HG03025 (cell line): ENCODE data around the gene RASL10B.

Source experiments
- ATAC-seq: cut with Tn5 transposase; IDR thresholded peaks from one replicate; pipeline ENCODE4 v1.9.1; 2021; ENCODE audit warnings: mild to moderate bottlenecking, moderate library complexity; ENCODE audit not compliant: unreplicated experiment, low FRiP score

The RASL10B gene

DNA sequence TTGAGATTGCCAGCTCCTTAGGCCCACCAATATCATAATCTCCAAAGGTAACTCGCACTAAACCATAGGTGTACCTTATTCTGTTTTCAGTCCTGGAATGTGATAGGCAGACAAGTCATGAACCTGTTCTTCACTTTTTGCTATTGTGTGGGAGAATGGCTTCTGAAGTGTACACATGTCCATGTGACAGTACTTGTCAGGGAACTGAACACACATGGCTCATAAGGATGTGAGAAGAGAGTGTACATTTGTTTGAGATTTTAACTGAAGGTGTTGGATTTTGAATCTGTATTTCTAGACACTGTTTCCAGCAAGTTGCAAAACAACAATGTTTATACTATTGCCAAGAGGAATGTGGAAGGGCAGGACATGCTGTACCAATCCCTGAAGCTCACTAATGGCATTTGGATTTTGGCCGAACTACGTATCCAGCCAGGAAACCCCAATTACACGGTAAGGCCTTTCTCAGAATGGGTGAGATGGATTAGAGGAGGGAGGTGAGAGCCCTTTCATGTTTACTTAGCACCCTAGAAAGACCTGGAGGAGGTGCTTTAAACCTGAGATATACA, 14.5 kb upstream of the RASL10B start:
- no peak for ATAC-seq

DNA sequence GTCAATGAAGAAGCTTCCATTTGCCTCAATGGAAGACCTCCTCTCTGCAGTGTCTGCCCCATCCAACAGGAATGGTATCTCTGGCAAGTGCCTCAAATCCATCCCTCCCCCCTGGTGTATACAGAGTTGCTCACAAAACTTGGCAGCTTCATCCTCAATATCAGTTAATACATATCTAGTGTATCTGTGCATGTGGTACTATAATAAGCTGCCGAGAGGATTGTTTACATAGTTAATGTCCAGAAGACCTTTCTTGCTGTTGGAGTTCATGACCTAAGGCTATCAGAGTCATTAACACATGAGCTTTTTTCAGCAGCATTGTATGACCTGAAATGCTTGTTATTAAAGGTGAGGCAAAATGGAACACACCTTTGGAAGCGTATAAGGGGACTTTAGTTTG, 14.0 kb upstream of the RASL10B start:
- no peak for ATAC-seq

DNA sequence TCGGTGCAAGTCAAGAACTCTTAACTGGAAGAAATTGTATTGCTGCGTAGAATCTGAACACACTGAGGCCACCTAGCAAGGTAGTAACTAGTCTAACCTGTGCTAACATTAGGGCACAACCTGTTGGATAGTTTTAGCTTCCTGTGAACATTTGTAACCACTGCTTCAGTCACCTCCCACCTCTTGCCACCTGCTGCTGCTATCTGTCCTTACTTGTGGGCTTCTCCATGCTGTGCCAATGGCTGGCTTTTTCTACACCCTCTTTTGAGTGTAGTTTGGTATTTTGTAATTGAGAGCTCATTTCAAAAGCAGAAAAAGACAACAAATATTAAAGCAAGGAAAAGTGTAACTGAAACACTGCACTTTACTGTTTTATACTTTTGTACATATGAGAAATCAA, 7.7 kb upstream of the RASL10B start:
- no peak for ATAC-seq

DNA sequence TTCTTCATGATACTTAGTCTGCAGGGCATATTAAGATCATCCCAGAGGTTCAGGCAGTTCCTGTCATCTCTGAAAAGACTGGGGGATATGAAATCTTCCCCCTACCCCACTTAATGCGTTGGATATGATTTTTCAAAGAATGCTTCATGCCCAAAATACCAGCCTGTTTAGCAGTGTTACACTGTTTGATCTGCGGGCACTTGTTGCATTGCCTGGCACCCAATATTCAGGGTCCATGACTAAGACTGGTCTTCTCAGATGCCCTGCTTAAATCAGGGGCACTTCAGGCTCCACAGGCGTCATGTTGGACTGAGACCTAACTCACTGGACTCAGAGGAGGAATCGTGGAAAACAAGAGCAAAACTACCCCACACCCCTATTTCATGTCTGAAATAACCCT, 6.4 kb upstream of the RASL10B start:
- ATAC-seq, result no peak

DNA sequence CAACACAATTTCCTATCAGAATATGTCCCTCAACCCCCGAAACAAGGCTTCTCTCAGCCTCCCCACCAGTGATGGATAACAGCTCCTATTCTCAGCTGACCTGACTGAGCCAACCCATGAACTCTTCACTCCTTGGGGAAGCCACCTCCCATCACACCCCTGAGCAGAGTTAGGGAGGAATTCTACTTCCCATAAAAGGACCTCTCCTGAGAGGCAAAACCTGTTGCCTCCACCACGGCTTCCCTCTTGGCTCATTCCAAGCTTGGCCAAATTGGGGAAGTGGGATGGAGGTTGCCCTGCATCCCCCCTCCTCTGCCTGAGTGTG, 5.7 kb upstream of the RASL10B start:
- no peak for ATAC-seq

DNA sequence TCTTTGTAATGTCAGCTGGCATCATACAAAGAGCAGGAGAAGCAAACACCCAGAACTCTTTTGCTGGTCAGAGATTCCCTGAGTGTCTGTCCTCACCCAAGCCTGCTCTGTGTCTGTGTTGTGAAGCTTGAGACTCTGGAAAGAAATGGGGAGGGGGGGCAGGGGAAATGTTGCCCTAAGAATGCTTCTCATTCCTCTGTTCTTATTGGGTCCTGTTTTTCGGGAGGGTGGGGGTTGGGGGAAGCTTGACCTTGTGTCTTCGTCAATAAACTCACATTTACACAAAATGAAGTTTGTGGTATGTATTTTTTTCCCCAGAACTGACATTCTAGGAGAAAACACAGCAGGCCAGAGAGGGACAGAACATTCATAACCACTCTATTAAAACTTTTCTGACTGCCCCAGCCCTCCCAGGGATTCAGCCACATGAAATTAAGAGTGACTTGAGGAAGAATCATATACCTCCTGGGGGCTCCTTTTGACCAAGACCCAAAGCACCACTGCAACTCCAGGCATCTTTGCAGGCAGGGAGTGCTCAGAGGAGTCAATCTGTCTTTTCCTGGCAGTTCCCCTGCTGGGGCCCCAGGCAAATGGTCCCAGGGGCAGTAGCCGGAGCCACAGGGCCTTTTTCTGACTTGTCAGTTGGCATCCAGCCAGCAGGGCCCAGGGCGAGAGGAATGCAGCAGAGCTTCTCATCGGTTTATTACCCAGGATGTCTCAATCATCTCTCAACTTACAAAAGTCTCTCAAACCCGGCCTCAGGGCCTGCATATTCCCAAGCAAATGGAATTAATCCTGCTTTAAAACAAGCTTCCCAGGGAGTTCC, 5.1 kb upstream of the RASL10B start:
- no peak for ATAC-seq

DNA sequence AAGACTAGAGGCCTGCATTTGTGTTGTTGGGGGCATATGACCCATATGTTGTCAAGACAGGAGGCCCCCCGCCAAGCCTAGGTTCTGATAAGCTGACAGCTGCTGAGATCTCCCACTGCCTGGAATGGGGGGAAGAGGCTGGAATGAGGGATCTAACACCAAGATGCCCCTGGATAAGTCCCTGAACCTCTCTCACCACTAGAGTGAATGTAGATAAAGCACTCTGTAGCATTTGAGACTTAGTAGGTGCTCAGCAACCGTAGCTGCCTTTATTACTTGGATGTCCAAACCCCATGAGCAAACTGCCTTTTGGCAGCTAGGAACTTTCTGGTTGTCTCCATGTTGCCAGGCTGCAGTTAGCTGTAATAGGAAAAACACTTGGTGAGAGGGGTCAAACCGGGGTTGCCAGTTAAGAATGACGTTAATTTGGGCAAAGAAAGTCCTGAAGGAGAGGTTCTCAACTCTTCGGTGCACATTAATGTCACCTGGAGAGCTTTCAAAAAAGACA, 4.4 kb upstream of the RASL10B start:
- no peak for ATAC-seq

DNA sequence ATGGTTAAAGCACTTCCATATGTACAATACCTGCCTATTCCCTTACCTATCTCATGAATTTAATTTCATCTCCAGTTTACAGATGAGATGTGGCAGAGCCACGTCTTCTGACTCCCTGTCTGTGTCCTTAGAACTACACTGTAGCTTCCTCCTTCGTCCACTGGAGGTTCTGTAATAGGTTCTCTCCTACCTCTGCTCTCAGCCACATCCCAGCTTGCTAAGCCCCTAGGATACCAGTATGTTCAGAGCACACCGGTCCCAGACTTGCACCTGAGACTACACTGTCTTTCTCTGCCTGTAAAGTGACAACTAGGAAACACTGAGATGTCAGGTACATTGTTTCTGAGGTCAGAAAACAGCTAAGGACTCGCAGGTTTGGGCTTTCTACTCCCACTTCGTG, 3.8 kb upstream of the RASL10B start:
- ATAC-seq, result no peak

DNA sequence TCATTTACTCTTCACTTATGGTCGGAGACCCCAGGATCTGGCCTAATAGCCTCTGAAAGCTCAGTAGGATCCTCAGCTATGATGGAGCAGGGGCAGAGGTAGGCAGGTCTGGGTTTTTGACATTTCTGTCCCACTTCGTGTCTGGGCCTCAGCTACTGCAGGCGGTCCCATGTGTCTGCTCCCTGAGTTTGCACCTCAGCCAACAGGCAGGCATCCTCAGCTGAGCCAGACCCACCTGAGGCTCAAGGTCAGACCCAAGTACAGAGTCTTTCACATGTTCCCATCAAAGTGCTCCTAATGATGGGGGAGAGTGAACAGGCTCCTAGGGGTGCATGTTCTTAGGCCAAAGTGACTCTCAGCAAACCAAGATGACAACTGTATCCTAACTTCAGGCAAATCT, 2.9 kb upstream of the RASL10B start:
- ATAC-seq, result no peak

DNA sequence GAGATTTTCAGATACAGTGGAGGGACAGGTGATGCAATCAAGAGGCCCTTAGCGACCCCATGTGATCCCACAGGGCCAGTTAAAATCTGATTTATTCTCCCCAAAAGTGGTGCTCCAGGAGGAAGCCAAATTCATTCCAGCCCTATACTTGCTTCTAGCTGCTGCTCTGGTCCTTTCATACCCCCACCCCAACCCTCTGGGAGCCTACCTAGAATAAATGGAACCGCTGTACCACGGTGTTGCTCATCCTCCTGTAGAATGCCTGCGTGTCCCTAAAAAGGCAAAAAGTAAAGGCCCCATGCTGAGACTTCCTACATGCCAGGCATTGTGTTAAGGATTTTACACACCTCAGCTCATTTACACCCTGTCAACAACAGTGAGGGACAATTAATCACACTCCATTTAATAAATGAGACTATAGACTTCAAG, 2.0 kb upstream of the RASL10B start:
- ATAC-seq, result no peak

DNA sequence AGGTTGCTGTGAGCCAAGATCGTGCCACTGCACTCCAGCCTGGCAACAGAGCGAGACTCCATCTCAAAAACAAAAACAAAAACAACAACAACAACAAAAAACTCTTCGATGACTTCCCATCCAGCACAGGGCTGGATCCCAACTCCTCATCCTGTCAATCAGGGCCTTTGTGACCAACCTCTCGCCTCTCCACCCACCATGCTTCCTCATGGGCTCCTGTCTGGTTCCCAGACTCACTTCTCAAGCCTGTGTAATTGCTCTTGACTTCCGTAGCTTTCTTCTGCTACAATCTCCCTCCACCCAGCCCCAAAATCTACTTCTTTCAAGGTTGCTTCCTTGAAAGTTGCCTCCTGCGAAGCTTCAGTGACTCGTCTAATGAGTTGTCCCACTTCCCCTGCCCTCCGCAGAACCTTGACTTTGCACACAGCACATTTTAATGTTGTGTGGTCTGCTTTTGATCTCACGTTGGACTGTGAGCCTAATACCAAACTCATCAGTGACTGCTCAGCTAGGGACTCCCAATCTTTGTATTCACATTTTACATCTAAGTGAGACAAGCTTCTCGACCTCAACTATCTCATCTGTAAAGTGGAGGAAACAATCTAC, 936 bp upstream of the RASL10B start:
- ATAC-seq, result no peak

DNA sequence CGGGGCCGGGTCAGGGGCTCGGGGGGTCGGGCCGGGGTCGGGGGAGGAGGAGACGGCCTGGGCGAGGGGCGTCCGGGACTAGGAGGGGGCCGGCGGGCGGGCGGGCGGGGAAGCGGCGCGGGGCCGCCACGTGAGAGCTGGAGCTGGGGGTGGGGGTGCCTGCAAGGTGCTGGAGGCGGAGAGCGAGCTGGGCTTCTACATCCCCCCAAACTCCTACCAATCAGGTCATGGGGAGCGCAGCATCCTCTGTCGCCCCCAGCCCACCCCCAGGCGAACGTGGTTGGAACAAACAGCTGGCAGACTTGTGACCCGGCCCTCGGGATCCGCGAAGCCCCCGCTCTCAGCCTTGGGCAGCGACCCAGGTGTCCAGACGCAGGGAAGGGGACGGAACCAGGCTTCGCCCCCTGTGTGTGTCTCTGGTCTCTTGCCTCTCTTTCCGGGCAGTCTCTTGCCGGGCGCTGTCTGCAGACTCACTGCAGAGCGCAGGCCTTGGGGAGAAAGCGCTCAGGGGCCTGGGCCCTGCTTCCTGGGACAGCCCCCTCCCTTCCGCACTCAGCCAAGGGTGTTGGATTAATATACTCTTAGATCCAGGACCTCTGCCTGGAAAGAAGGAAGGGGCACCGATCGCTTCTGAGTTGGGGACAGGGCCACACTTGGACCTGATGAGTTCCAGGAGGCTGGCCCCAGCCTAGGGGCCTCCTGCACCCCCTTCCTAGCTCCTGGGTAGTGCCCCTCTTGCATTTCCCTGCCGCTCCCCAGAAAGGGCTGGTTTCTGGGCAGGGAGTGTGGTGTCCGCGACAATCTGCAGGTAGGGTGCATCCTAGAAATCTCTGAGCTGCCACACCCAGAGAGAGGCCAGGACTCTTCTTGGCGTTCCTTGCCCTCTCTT, 722 bp downstream of the RASL10B start:
- ATAC-seq, result no peak

DNA sequence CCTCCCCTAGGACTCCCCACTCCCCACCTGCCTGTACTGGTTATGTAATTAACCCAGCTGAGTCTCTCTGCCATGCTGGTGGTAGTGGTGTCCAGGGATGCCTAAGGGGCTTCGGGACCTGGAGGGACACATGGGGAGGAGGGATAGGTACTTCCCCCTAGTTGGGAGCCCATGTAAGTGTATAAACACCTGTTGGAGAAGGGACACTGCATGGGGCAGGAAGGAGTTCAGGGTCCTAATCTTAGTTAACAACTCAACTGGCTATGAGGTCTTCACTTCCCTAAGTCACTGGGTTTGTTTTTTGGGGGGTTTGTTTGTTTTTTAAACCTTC, 1.3 kb downstream of the RASL10B start:
- no peak for ATAC-seq

DNA sequence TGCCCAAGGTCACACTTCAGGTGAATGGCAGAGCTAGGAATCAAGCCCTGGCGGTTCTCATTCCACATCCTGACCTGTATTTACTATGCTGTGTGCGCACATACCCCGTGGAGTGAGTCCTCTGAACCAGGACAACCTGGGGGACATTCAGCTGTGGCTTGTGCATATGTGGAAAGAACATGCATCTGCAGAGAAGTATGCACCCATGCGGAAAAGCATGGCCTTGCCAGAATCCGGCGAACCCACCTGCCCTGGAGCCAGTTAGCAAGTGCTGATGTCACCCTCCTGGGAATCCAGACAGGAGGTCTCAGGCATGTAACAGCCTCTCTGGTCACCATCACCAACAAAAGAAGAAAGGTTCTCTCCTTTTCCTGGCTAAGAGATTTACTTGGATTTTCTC, 1.9 kb downstream of the RASL10B start:
- ATAC-seq, result no peak

DNA sequence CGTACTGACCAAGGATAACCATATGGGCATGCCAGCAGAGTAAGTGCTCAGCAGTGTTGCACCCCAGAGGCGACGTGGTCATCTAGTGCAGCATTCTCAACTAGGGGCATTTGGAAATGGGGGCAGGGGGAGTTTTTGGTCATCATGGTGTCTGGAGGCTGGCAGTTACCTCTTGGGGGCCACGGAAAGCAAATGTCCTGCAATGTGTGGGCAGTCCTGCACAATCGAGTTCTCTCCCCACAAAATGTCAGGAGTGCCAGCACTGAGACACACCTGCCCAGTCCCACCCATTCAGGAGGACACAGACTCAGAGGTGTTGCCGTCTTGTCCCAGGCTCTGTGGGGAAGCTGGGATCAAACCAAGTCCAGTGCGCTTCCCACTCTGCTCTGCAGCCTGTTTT, 3.0 kb downstream of the RASL10B start:
- no peak for ATAC-seq

DNA sequence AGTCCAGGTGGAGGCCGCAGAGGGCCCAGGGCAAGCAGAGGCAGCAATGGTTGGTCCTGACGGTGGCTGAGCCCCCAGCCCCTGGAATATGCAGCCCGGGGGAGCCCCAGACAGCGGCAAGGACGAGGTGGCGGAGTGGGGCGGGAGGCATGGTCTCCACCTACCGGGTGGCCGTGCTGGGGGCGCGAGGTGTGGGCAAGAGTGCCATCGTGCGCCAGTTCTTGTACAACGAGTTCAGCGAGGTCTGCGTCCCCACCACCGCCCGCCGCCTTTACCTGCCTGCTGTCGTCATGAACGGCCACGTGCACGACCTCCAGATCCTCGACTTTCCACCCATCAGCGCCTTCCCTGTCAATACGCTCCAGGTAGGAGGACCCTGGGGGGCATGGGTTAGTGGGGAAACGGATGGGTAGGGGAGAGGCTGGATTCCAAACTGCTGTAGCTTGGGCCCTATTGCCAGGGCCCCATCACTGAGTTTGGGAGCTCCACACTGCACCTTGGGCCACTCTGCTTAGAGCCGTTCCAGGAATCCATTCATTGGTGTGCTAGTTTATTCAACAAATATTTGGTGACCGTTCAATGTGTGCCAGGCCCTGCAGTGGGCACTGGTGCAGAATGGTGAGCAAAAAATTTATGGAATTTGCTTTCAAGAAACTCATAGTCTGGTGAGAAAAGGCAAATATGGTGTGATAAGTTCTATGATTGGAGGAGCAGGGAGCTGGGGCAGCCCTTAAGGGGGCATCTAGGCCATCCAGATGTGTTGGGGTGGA, 3.8 kb downstream of the RASL10B start:
- no peak for ATAC-seq

DNA sequence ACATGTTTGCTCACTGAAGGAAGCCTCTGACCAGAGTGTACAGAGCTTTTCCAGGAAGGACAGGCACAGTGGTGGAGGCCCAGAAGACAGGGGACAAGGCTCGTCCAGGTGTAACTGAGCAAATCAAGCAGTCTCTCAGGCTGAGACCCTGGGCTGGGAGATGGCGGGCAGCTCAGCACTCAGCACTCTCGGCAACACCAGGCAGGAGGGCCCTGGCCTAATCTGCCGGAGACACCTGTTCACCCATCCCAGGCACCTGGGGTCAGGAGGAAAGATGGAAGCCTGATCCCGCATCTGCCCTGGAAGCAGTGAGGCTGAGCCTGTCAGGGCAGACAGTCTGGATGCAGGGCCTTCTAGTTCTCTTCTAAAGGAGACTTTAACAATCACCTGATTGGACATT, 4.8 kb downstream of the RASL10B start:
- no peak for ATAC-seq

DNA sequence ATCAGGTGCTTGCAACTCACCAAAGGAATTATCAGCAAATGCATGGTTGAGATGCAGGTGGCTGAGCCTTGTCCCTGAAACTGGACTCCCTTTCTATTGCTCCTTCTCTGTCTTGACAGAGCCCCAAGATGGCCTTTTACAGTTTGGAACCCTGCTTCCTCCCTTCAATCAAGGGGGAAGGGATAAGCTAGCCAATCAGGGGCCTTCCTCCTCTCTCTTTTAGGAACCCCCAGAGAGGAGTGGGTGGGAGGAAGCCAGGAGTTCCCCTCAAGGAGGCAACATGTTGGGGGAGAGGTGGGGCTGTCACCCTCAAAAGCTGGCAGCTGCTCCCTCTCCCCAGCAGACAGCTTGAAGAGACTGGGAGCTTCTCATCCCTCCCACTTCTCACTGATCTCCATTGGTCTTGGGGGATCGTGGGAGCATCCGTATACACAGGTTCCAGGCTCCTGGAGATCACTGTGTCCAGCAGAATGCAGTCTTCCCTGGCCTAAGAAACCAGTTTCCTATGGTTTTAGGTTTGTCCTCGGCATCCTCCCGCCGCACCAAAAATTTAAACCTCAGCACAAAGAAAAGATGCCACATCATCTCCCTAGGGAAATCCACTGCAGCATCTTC, 7.2 kb downstream of the RASL10B start:
- no peak for ATAC-seq

DNA sequence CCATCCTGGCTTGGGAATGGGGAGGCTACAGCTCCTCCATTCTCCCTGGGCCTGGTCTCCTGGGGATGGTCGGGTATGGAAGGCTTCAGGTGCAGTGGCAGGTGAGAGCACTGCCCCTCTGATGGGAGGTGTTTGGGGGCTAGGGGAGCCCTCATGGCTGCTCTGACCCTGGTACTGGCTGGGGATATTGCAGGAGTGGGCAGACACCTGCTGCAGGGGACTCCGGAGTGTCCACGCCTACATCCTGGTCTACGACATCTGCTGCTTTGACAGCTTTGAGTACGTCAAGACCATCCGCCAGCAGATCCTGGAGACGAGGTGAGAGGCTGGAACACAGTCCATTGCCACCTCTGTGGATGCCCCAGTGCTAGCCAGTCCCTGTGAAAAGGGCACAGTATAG, 8.8 kb downstream of the RASL10B start:
- ATAC-seq, result no peak
